GM18870 (cell line): Measurements from ENCODE around the gene PHACTR3.
"Not testable (repeated sequence)": the region's sequence is repeated elsewhere in the genome, so short reads cannot be mapped to it uniquely, and the experiment has no call there.

ENCODE experiments used
- ATAC-seq: cut with Tn5 transposase; IDR thresholded peaks from one replicate; pipeline ENCODE4 v1.9.1; 2021; ENCODE audit warnings: moderate library complexity; ENCODE audit not compliant: unreplicated experiment

Gene PHACTR3

DNA sequence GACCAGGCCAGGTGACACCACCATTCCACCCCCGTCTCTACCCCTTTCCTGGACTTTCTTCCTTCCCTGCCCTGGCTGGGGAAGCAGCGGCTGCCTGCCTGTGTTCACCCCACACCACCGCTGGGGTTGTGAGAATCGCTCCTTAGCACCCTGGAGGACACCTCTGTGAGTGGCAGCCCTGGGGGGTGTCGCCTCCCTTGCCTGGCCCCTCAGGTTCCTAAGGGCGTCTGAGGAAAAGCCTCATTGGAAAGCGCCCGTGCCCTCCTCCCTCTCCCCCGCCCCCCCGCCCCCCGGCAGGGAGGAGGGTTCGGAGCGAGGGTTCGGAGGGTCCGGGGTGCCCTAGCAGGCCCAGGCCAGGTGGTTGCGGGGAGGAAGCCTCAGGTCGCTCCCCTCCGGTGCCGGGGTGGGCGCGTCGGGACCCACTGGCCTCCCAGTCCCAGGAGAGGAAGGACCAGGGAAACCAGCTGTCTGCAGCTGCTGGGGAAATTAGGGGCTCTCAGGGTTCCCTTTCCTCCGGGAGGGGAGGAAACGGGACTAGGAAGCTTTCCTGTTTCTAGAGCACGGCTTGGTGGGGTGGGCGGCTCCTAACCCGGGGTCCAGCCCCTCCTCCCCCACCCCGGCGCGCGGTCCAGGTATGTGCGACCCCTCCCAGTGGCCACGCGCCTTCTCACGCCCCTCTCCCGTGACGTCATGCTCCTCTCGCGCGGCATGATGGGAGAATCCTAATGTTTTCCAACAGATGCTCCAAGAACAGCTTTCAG is at the start of gene PHACTR3:
TSS of gene PHACTR3 (plus strand) at position 760 of the 761 bp plus-strand sequence. CDS start 475 bp downstream, outside the sequence.
- ATAC-seq, result no peak

DNA sequence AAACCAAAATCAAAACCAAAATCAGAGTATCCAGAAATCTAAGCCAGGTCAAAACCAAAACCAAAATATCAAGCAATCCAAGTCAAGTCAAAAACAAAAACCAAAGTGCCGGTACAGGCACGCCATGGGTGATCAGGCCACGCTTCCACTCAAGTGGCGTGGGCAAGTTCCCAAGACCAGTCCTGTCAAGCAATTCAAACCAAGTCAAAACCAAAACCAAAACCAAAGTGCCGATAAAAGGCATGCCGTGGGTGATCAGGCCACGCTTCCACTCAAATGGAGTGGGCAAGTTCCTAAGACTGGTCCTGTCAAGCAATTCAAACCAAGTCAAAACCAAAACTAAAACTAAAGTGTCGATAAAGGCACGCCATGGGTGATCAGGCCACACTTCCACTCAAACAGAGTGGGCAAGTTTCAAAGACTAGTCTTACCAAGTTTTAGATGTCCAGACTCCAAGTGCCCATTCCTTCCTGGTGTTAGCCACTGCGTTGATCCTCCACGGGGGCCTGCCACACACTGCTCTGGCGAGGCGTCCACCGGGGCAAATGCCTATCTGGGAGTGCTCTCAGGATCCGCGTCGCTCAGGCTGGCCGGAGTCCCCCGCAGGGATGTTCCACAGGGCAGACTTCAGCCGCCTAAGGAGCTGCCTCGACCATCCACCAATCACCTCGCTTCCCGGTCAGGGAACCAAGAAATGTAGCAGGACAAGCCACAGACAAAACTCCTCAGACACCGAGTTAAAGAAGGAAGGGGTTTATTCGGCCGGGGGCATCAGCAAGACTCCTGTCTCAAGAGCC is 46.4 kb upstream of the PHACTR3 start:
- not testable (repeated sequence) for ATAC-seq

DNA sequence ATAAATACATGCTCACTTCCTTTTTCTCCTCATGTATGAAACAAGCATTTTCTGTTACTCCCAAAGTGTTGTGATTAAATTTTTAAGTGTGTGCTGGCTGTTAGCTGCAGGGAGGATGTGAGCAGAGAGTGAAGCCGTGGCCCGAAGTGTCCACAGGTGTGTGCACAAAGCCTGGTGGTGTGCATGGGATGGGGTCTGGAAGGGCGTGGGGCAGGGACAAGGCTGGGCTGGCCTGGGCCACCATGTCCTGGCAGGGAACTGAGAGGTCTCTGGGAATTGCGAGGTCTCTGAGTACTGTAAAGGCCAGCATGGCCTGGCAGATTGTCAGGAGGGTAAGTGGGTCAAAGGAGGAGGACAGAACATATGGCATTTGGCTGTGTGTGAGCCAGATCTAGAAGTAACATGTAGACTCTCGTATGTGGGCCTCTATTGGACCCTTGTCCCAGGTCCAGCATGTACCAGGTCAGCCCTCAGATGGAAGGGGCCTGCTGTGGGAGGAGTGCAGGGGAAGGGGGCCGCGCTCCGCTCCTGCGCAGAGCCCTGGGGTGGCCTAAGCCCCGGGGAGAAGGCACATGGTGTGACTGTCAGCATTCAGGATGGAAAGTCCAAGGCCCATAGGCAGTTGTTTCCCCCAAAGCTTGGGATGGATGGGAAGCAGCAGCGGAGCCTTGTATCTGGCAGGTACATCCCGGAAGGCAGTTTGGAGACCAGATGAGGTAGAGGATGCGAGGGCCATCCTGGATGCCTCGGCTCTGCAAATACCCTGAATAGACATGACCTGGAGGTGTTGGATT is 45.1 kb upstream of the PHACTR3 start:
- no peak for ATAC-seq

DNA sequence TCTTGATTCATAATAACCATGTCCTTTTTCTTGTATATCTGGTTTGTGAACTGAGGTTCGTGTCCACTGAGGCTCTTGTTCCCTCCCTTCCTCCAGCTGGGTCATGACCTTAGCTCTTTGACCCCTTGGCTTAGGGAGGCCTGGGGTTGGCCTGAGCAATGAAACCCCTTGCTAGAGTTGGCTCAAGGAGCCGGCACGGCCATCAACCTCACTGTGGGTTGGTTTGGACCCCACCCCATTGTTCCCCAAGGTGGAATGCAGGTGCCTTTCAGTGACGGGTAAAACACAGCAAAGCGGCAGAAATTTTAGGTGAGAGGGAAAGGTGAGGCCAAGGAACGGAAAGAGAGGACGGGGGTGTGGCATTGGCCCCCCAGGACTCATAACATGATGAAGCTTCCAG is 44.5 kb upstream of the PHACTR3 start:
- no peak for ATAC-seq

DNA sequence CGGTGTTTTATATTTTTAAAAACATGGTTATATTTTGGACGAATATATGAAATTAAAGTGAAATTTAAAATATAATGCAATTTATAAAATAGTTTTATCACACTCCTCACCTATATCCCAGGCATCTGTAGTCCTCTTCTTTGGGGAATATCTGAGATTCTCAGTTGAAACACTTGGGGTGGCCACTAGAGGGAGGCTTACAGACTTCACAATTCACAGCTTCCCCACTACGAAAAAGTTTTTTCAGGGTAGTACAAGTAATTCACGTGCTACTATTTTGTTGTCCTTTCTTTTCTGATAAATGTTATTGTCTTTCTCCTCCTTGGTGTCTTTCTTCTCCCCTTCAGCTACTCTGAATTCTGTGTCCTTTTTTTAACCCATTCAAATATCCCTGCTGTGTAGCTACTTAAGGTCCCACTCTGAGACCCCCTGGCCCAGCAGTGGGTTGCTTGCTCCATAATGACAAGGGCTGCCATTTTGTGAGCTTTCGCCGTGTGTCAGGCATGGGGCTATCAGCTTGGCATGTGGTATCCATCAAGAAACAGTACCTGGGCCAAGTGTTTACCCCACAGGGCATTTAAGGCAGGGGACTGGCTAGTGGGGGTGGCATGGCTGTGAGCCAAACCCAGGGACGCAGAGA is 43.6 kb upstream of the PHACTR3 start:
- ATAC-seq, result no peak

DNA sequence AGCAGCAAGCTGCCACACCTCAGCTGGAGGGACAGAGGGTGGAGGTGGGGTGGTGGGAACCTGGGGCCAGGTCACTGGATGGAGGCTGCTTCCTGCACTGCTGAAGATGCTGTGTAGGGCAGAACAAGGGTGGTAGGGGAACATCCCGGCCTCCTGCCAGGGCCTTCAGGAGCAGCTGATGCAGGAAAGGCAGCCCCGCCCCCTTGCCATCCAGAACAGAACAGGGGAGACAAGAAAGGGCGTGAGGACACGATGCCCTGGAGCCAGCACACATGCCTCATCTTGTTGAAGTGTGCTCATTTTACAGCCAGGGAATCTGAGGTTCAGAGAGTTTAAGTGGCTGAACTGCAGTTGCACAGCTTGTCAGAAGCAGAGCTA is 43.1 kb upstream of the PHACTR3 start:
- no peak for ATAC-seq

DNA sequence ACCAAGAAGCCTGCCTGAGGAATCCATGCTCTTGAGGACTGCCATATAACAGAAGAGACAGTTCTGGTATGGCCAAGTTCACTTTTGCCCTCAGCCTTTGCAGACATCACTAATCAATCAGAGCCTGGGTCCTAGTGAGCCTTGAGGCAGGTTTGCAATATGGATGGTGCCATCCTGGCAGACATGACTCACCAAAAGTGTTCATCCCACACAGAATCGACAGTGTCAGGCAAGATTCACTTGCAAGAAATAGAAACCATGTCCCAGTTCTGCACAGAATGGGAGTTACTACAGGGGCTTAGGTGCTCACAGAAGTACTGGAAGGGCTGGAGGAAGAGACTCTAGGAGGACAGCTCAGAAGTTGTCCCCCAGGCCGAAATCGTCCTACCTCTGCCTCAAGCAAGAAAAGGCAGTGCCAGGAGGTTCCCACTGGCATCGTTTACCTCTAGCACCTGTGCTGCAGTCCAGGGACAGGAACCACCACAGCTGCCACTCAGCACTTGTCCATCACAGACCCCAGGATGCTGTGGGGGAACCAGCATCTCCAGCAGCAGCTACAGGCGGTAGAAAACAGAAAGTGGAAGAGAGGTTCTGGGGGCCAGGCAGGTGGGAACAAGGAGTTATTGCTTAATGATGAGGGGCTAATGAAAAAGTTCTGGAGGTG is 42.6 kb upstream of the PHACTR3 start:
- ATAC-seq, result no peak

DNA sequence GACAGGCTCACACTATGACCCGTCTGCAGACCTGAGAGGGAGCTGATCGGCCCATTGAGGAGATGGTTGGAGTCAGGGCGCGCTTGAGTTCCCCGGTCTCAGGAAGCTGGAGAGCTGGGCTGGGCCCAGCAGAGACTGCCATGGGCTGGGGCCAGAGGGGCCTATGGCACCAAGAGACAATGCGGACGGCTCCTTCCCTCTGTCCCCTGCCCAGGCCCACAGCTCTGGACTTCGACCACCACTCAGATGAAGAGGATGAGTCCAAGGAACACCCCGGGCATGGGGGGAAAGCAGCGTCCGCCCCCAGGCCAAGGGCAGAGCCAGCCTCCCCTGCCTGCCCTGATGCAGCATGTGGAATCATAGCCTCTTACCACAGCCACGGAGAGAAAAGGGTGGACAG is 40.2 kb upstream of the PHACTR3 start:
- no peak for ATAC-seq

DNA sequence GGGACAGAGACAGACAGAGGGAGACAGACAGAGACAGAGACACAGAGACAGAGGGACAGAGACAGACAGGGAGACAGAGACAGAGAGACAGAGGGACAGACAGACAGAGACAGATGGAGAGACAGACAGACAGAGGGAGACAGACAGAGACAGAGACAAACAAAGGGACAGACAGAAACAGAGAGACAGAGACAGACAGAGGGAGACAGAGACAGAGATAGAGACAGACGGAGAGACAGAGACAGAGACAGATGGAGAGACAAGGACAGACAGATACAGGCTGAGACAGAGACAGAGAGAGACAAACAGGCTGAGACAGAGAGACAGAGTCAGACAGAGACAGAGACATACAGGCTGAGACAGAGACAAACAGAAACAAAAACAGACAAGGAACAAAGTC is 39.4 kb upstream of the PHACTR3 start:
- no peak for ATAC-seq

DNA sequence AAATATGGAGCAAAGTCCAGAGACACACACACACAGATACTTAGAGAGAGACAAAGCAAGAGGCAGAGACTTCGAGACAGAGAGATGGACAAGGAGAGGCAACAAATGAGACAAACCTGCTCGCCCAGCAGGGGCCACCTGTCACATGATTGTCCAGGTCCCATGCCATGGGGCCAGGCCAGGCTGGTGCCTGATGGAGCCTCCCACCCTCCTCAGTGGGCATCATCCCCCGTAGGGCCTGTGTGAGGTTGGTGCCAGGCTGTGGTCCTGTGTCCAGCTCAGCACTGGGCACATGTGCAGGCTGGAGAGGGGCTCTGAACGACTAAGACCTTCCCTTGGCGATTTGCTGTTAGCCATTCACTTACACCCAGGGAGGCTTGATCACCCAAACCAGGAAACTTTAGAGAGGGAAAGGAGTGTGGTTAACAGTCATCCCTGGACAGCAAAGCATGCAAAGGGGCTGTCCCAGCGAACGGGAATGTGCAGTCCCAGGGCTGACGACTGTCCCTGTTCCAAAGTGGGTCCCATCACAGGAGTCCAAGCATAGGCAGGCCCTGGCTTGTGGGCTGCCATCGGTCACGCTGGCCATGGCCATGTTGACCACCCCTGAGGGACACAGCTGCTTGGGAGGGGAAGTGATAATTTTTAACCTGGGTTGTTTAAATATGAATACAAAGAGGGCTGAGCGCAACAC is 38.4 kb upstream of the PHACTR3 start:
- ATAC-seq, result no peak

DNA sequence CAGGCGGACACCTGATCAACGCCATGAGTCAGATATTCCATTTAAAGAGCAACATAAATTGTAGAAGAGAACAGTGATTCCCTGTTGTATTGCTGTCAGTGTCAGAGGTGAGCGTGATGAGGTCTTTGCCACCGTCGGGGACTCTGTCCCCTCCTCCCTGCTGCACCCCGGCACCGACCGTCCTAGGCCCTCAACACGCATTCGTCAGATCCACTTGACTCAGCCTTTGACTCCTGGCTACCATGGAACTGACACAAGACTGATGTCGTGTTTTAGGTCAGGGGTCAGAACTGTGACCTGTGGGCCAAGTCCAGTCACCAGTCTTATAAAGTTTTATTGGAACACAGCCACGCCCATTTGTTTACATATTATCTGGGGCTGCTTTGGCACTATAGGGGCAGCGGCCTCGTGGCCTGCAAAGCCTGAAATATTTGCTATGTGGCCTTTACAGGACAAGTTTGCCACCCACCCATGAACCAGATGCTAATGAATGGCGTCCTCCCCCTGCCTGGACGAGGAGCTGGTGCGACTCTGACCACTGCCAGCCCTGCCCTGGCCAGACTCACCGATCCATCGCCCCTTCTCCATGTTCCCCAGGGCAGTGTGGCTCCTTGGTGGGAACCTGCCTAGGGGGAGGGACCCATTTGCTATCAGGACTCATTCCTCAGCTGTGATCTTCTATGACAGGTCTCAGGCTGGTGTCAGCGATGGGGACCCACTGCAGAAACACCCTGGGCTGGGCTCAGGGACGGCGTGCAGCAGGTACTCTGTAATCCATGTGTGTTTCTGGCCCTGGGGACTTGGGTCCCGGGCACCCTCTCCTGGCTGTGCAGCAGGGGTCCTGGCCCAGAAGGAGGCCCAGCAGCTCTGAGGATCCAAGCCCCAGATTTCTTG is 37.5 kb upstream of the PHACTR3 start:
- ATAC-seq, result no peak

DNA sequence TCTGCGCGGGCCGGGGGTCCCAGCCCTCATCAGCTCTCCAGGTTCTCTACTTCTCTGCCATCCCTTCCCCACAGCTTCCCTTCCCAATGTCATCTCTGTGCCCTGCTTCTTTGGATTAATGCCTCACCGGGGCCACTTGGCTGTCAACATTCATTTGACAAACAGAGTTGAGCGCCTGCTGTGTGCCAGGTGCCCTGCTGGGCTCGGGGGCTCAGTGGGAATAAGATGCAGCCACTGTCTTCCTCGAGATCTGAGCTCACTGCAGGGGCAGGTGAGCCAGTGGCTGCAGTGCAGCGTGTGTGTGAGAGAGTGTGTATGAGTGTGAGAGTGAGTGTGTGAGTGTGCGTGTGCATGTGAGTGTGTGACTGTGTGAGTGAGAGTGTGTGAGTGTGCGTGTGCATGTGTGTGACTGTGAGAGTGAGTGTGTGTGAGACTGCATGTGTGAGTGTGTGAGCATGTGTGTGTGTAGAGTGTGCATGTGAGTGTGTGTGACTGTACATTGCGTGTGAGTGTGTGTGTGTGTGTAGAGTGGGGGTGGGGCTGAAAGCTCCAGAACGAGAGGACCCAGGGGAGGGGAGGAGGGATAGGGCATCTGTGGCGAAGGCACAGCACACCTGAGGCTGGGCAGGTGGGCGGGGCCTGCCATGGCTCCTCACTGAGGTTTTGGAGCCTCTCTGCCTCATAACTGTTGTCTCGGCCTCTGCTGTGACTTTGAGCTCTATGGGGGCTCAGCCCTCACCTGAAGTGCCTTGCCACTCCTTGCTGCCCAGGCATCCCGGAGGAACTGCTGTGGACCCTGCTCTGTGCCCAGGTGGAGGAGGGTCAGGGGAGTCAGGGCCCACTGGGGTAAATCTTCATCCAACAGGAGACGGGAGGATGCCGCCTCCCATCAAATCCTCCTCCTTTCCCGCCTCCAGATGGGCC is 36.5 kb upstream of the PHACTR3 start:
- no peak for ATAC-seq

DNA sequence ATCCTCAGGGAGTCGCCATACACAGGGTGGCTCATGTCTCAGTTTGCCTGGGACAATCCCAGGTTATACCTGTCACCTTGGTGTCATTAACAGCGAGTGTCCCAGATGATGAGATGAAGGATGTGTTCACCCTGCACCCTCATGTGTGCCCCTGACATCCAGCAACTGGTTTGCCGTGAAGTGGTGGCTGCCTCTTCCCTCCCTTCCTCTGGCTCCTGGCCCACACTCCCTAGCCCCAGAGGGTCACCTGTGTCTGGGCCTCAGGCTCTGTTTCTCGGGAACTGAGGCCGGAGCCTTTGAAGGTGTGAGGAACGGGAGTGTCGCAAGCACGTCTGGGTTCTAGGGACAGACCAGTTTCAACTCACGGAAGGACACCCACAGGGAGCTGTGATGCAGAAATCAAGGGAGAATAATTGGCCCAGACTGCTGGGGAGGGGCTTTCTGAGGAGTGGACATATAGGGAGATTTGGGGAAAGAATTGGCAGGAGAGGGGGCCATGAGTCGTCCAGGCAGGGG is 35.8 kb upstream of the PHACTR3 start:
- no peak for ATAC-seq

DNA sequence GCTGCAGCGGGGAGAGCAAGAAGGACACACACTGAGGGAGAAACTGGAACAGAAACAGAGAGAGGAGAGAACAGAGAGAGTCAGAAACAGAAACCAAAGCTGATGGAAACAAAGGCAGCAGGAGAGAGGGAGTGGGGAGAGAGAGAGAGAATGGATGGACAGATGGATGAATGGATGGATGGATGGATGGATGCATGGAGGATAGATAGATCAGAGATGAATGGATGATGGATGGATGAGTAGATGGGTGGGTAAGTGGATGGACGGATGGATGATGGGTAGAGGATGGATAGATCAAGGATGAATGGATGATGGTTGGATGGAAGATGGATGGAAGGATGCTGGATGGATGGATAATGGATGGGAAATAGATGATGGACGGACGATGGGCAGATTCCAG is 35.0 kb upstream of the PHACTR3 start:
- no peak for ATAC-seq

DNA sequence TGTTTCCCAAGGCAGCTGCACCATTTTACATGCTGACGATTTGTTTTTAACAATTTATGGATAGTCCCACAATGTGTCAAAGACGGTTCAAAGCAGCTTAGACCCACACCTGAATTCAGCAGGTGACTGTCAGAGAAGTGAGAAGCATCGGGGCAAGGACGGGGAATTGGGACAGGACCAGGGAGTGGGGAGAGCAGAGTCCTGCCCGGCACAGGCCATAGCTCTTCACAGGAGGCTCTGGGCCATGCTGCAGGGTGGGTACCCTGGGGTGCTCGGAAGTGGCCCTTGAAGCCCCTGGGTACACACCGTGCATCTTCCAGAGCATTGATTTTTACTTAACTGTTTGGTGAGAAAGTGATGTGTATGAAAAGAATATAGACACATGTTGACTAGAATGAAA is 33.2 kb upstream of the PHACTR3 start:
- no peak for ATAC-seq

DNA sequence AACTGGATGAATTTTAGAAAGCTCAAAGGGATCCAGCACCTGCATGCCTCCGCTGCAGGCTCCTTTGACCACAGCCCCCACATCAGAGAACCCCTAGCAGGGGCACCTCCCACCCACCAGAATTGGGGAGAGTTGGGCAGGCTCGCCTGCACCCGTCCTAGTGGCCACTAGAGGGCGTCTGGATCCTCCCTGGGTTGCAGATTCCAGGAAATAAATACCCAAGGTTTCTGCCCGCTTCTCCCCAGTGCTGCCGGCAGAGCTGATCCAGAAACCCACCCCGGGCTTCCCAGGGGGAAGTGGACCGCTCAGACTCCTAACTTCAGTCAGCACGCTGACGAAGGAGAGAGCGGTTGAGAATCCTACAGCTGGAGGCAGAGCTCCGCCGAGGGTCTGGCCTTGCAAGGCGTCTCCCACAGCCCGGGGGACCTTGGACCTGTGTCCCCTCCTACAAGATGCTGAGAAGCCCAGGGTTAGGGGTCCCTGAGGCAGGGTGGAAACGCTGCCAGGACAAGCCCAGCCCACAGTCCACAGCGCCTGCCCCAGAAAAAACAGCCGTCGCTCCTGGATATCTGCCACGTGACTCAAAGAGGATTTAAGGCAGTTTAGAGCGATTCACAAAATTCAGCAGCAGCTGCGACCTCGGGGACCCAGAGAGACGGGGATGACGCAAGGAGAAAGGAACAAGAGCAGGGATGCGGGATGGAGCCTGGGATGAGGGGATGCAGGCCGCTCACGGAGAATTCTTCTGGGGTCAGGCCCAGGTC is 32.6 kb upstream of the PHACTR3 start:
- ATAC-seq, result no peak

DNA sequence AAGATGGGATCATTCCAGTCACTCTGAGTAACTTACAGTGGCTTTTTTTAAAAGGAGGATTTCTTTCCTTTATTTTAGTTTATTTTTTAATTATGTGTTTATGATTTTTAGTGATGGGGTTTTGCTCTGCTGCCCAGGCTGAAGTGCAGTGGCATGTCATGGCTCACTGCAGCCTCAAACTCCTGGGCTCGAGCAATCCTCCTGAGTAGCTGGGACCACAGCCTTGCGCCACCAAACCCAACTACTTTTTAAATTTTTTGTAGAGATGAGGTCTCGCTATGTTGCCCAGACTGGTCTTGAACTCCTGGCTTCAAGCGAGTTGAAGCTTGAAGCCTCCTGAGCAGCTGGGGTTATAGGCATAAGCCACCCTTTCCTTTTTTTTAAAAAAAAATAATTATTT is 31.8 kb upstream of the PHACTR3 start:
- no peak for ATAC-seq
